ENCODE data around the gene PDE7B.

The PDE7B gene

GRCh38 chr6:135976585-135976984 lies 125.1 kb downstream of the PDE7B start:
- in situ Hi-C loops (cut with MboI; ENCODE audit: low sequenced_read_pairs) = no loop called here

GRCh38 chr6:135983093-135983492 lies 131.6 kb downstream of the PDE7B start:
- in situ Hi-C loops (cut with MboI; ENCODE audit: low sequenced_read_pairs) = no loop called here

GRCh38 chr6:135983718-135984343 lies 132.3 kb downstream of the PDE7B start:
- in situ Hi-C loops (cut with MboI; ENCODE audit: low sequenced_read_pairs) = no loop called here

- in situ Hi-C loops (cut with MboI; ENCODE audit: low sequenced_read_pairs) = no loop called here
These were observed 134.0 kb downstream of the PDE7B start for GRCh38 chr6:135985471-135985870.

- in situ Hi-C loops (cut with MboI; ENCODE audit: low sequenced_read_pairs) = no loop called here
These were observed 135.7 kb downstream of the PDE7B start for GRCh38 chr6:135987226-135987625.

GRCh38 chr6:135990439-135990838 lies 138.9 kb downstream of the PDE7B start:
- in situ Hi-C loops (cut with MboI; ENCODE audit: low sequenced_read_pairs) = no loop called here

- in situ Hi-C loops (cut with MboI; ENCODE audit: low sequenced_read_pairs) = no loop called here
These were observed 139.5 kb downstream of the PDE7B start for GRCh38 chr6:135990855-135991464.

- in situ Hi-C loops (cut with MboI; ENCODE audit: low sequenced_read_pairs) = no loop called here
These were observed 141.2 kb downstream of the PDE7B start for GRCh38 chr6:135992739-135993138.

GRCh38 chr6:135993361-135993760 lies 141.9 kb downstream of the PDE7B start:
- in situ Hi-C loops (cut with MboI; ENCODE audit: low sequenced_read_pairs) = no loop called here

GRCh38 chr6:135994857-135995544 lies 143.5 kb downstream of the PDE7B start:
- in situ Hi-C loops (cut with MboI; ENCODE audit: low sequenced_read_pairs) = no loop called here

GRCh38 chr6:135995545-135995898 lies 144.0 kb downstream of the PDE7B start:
- in situ Hi-C loops (cut with MboI; ENCODE audit: low sequenced_read_pairs) = no loop called here

- in situ Hi-C loops (cut with MboI; ENCODE audit: low sequenced_read_pairs) = no loop called here
These were observed 145.2 kb downstream of the PDE7B start for GRCh38 chr6:135996668-135997067.

GRCh38 chr6:135999393-135999792 lies 147.9 kb downstream of the PDE7B start:
- in situ Hi-C loops (cut with MboI; ENCODE audit: low sequenced_read_pairs) = no loop called here

- in situ Hi-C loops (cut with MboI; ENCODE audit: low sequenced_read_pairs) = no loop called here
These were observed 155.8 kb downstream of the PDE7B start for GRCh38 chr6:136007345-136007744.

- in situ Hi-C loops (cut with MboI; ENCODE audit: low sequenced_read_pairs) = no loop called here
These were observed 160.0 kb downstream of the PDE7B start for GRCh38 chr6:136011475-136011874.

- in situ Hi-C loops (cut with MboI; ENCODE audit: low sequenced_read_pairs) = no loop called here
These were observed 160.8 kb downstream of the PDE7B start for GRCh38 chr6:136012198-136012887.

GRCh38 chr6:136012943-136013342 lies 161.4 kb downstream of the PDE7B start:
- in situ Hi-C loops (cut with MboI; ENCODE audit: low sequenced_read_pairs) = no loop called here

GRCh38 chr6:136014454-136015437 lies 163.2 kb downstream of the PDE7B start:
- in situ Hi-C loops (cut with MboI; ENCODE audit: low sequenced_read_pairs) = no loop called here

- in situ Hi-C loops (cut with MboI; ENCODE audit: low sequenced_read_pairs) = no loop called here
These were observed 164.0 kb downstream of the PDE7B start for GRCh38 chr6:136015531-136015930.

All from HL-60/S4 treated with retinoic acid at 250 ng/mL for 4 days and 3 days (cell line).